GM21390 (cell line): ENCODE measurements around the gene BLTP3B.

Source experiments
- ATAC-seq: cut with Tn5 transposase; IDR thresholded peaks from one replicate; pipeline ENCODE4 v1.9.1; 2021; ENCODE audit not compliant: unreplicated experiment

BLTP3B gene

DNA sequence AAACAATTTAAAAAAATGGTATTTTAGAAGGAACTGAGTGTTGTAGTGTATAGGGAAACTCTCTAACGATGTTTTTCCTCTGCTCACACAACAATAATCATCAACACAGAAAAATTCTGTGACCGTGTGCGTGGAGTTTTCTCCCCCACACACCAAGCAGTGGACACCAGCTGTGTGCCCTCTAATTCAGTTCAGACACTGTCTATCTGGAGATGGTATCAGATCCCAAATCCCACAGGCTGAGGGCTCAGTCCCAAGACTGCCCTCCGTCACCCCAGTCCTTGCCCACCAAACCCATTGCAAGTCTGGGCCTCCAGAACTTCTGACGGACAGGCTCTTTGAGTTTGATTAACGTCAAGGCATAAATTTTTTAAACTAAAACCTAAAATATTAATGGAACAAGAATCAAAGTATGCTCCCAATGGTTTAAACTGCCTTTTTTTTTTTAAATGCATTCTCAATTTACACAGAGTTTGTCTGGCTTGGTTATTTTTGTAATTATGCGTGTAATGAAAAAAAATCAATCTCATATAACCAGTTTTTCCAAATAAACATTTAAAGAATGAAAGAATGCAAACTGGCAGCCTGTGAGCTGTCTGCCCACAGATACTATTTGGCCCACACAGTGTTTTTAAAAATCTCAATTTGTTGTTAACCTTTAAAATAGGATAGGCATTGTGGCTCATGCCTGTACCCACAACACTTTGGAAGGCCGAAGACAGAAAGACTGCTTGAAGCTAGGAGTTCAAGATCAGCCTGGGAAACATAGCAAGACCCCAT lies 19.2 kb downstream of the BLTP3B start:
- no peak for ATAC-seq

DNA sequence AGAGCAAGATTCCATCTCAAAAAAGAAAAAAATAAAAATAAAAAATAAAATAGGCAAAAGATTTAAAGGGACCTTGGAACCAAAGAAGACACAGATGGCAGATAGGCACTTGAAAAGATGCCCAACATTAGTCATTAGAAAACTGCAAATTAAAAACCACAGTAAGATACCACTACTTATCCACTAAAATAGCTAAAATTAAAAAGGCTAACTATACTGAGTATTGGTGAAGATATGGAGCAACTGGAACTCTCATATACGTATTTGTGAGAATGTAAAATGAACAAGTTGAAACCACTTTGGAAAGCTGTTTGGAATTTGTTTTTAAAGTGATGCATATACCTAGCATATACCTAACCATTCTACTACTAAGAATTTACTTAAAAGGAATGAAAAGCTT lies 22.3 kb downstream of the BLTP3B start:
- ATAC-seq = no peak

DNA sequence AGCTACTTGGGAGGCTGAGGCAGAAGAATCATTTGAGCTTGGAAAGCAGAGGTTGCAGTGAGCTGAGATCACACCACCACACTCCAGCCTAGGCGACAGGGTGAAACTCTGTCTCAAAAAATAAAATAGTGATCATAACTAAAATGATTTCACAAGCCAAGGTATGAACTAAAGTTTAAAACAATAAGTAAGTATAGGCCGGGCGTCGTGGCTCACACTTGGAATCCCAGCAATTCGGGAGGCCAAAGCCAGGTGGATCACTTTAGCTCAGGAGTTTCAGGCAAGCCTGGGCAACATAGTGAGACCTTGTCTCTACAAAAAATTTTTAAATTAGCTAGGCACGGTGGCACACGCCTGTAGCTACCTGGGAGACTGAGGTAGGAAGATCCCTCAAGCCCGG lies 27.4 kb downstream of the BLTP3B start:
- ATAC-seq = no peak

DNA sequence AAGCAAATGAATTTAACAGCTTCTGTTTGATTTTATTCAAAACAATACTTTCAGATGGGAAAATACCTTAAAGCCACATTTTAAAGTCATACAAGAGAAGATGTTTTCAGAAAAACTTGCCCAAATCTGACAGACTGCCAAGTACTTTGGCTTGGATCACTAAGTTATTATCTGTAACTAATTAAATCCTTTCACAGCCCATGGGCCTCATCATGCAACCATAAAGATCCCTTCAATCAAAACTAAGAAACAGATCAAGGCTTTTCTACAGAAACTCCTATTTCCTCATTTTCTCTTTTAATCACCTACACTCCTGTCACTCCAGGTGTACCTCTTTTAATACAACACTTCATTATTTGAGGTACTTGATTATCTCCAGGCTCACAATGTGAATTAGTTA lies 28.1 kb downstream of the BLTP3B start:
- peak; percentile 50 for ATAC-seq

DNA sequence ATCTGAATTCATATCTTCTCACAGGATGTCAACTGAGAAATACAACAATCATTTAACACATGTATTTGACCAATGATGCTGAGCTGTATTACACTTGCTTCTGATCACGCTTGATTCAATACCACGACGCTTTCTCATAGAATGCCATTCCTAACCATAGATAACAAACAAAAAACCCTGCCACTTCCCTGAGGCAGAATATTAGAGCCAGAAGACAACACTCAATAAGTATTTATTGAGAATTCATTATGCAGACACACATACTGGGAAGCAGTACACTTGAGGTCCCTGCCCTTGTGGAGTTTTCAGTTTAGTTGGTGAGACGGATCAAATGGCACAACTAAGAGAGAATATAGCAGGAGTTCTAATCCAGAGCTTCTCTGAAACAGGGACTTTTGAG lies 32.4 kb downstream of the BLTP3B start:
- no peak for ATAC-seq

DNA sequence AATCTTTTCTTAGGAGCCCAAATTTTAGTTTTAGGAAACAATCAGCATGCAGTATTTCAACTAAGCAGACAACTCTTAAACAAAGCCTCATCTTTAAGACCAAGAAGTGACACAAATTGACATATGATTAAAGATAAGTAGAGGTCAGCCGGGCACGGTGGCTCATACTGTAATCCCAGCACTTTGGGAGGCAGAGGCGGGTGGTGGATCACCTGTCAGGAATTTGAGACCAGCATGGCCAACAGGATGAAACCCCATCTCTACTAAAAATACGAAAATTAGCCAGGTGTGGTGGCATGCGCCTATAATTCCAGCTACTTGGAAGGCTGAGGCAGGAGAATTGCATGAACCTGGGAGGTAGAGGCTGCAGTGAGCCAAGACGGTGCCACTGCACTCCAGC lies 35.8 kb downstream of the BLTP3B start:
- ATAC-seq = no peak

DNA sequence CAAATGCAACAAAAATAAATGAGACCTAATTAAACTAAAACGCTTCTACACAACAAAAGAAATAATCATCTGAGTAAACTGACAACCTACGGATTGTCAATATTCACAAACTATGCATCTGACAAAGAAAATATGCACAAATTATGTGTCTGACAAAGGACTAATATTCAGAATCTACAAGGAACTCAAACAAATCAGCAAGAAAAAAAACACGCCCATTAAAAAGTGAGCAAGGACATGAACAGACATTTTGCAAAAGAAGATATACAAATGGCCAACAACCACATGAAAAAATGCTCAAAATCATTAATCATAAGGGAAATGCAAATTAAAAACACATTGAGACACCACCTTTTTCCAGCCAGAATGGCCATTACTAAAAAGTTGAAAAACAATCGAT lies 37.0 kb downstream of the BLTP3B start:
- ATAC-seq = no peak

DNA sequence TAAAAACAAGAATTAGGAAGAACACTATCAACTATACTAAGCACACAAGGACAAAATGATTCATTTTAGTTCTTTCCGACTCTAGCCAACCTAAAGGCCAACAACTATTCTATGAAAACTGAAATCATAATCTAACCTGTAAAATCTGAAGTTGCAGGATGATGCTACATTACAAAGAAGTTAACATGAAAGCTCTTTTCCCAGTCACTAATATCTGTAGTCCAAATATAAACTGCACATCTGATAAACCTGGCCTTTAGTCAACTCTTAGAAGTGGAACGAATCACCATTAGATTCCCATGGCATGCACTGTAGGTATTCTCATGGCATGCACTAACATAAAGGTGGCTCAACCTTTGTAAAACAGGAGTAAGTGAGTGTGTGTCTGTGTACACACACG lies 41.7 kb downstream of the BLTP3B start:
- no peak for ATAC-seq
